H1 (cell line): ENCODE results near the gene SLC24A3. TPM values are rescaled to one million over a fixed set of nuclear protein-coding genes. Genes with fewer than 3 reads are reported as not detected.

ENCODE experiments used
- CTCF ChIA-PET: fragments of 300-600 bp; sonication (Branson Sonifier 250); formaldehyde crosslinking; loops from one replicate; lab custom pipeline; 2021; ENCODE audit not compliant: partially characterized antibody; lab: Charles Lee
- POLR2A ChIA-PET: fragments of 300-600 bp; sonication (Branson Sonifier 250); formaldehyde crosslinking; loops from one replicate; lab custom pipeline; 2021; ENCODE audit warnings: inconsistent platforms; ENCODE audit not compliant: partially characterized antibody; lab: Charles Lee
- DNase-seq, 2 experiments: peaks; one replicate each; pipeline versions ENCODE4 v3.0.0 to v3.0.0-alpha.2; 2010 to 2022; ENCODE audit warnings: low spot score in 2 of 2, low read depth in 1 of 2, mixed read lengths in 1 of 2
- FAIRE-seq: peaks from 2 replicates; lab custom pipeline; 2011; peaks lifted over from hg19 to GRCh38; lab: Jason Lieb, UNC
- H2AFZ ChIP-seq: 2 replicates; pipeline ENCODE4 v1.8.1; 2012; ENCODE audit warnings: low read length, inconsistent platforms
- H2AK5ac ChIP-seq: 2 replicates; pipeline ENCODE4 v1.6.1; 2013; ENCODE audit warnings: low read depth, low read length
- H2BK120ac ChIP-seq: replicated peaks from 2 replicates; pipeline ENCODE3; 2013; ENCODE audit warnings: low read depth, low read length, inconsistent platforms
- H2BK12ac ChIP-seq: 2 replicates; pipeline ENCODE4 v1.6.1; 2013; ENCODE audit warnings: low read depth, low read length
- H2BK15ac ChIP-seq: 2 replicates; pipeline ENCODE4 v1.6.1; 2013; ENCODE audit warnings: low read length
- H2BK20ac ChIP-seq: 2 replicates; pipeline ENCODE4 v1.6.1; 2013; ENCODE audit warnings: low read length
- H2BK5ac ChIP-seq: 2 replicates; pipeline ENCODE4 v1.6.1; 2013; ENCODE audit warnings: low read depth, low read length
- H3K14ac ChIP-seq: 2 replicates; pipeline ENCODE4 v1.6.1; 2013; ENCODE audit warnings: inconsistent platforms; ENCODE audit not compliant: insufficient read length
- H3K18ac ChIP-seq: 2 replicates; pipeline ENCODE4 v1.6.1; 2013; ENCODE audit warnings: low read length; ENCODE audit errors: extremely low read depth
- H3K23ac ChIP-seq: 2 replicates; pipeline ENCODE4 v1.6.1; 2013; ENCODE audit warnings: inconsistent platforms; ENCODE audit not compliant: insufficient read length
- H3K23me2 ChIP-seq: 2 replicates; pipeline ENCODE4 v1.6.1; 2013; ENCODE audit warnings: low read depth, low read length
- H3K27ac ChIP-seq: 2 replicates; pipeline ENCODE4 v1.6.1; 2011; ENCODE audit warnings: low read depth, low read length, inconsistent platforms
- H3K27me3 ChIP-seq, 4 experiments: replicated peaks in 1 of 4; 1 replicate in 1 of 4; 2 replicates in 3 of 4; pipeline versions ENCODE4 v1.6.1 to v1.8.1; 2011 to 2013; ENCODE audit warnings: low read length in 3 of 4, mild to moderate bottlenecking in 3 of 4, inconsistent platforms in 2 of 4, mixed read lengths in 2 of 4, moderate library complexity in 1 of 4; ENCODE audit not compliant: control insufficient read depth in 3 of 4, insufficient read depth in 3 of 4; ENCODE audit errors: extremely low read depth in 1 of 4
- H3K36me3 ChIP-seq, 4 experiments: 2 replicates each; pipeline versions ENCODE4 v1.6.1 to v1.8.1; 2011 to 2013; ENCODE audit warnings: mild to moderate bottlenecking in 4 of 4, low read length in 3 of 4, moderate library complexity in 2 of 4, control low read depth in 1 of 4, inconsistent platforms in 1 of 4; ENCODE audit not compliant: insufficient read depth in 4 of 4, control insufficient read depth in 2 of 4
- H3K4ac ChIP-seq: replicated peaks from 2 replicates; pipeline ENCODE3; 2013; ENCODE audit warnings: low read length, low read depth, mixed read lengths, inconsistent platforms; ENCODE audit not compliant: insufficient read length
- H3K4me1 ChIP-seq, 4 experiments: replicated peaks in 1 of 4; 1 replicate in 1 of 4; 2 replicates in 3 of 4; pipeline versions ENCODE4 v1.6.1 to v1.8.1; 2011 to 2013; ENCODE audit warnings: low read length in 3 of 4, inconsistent platforms in 2 of 4, mixed read lengths in 1 of 4; ENCODE audit not compliant: insufficient read depth in 4 of 4, control insufficient read depth in 3 of 4
- H3K4me2 ChIP-seq, 2 experiments: 2 replicates each; pipeline versions ENCODE4 v1.6.1 to v1.8.1; 2011 to 2013; ENCODE audit warnings: low read depth in 2 of 2, low read length in 2 of 2, control low read depth in 1 of 2, inconsistent platforms in 1 of 2, mild to moderate bottlenecking in 1 of 2; ENCODE audit not compliant: insufficient read depth in 1 of 2
- H3K4me3 ChIP-seq, 4 experiments: fragments of 200-600, 300-600 bp in 1 of 4; sonication (generic), shearing (Covaris generic), sonication (Bioruptor Twin) in 1 of 4; 2 replicates each; pipeline versions ENCODE4 v1.5.1 to v1.8.1; 2011 to 2016; ENCODE audit warnings: low read length in 4 of 4, low read depth in 3 of 4, control low read depth in 2 of 4, inconsistent platforms in 2 of 4, mild to moderate bottlenecking in 2 of 4, mixed read lengths in 1 of 4, moderate library complexity in 1 of 4; ENCODE audit not compliant: insufficient read depth in 2 of 4; ENCODE audit errors: extremely low read depth in 1 of 4
- H3K56ac ChIP-seq: replicated peaks from 2 replicates; pipeline ENCODE3; 2013; ENCODE audit warnings: low read depth, mild to moderate bottlenecking, mixed read lengths, low read length, inconsistent platforms; ENCODE audit not compliant: insufficient read length
- H3K79me1 ChIP-seq: 2 replicates; pipeline ENCODE4 v1.6.1; 2013; ENCODE audit warnings: low read depth, low read length, control low read depth
- H3K79me2 ChIP-seq, 2 experiments: 2 replicates each; pipeline versions ENCODE4 v1.6.1 to v1.8.1; 2012 to 2013; ENCODE audit warnings: low read length in 2 of 2, mild to moderate bottlenecking in 2 of 2, inconsistent platforms in 1 of 2; ENCODE audit not compliant: insufficient read depth in 2 of 2, control insufficient read depth in 1 of 2
- H3K9ac ChIP-seq, 4 experiments: replicated peaks in 1 of 4; 1 replicate in 1 of 4; 2 replicates in 3 of 4; pipeline versions ENCODE4 v1.6.1 to v1.8.1; 2011 to 2013; ENCODE audit warnings: low read depth in 3 of 4, low read length in 3 of 4, control low read depth in 2 of 4, mild to moderate bottlenecking in 2 of 4, moderate library complexity in 2 of 4, inconsistent platforms in 1 of 4; ENCODE audit errors: extremely low read depth in 1 of 4
- H3K9me3 ChIP-seq, 2 experiments: 2 replicates each; pipeline versions ENCODE4 v1.6.1 to v1.8.1; 2012 to 2013; ENCODE audit warnings: mild to moderate bottlenecking in 2 of 2, moderate library complexity in 2 of 2, control low read depth in 1 of 2, inconsistent platforms in 1 of 2, low read depth in 1 of 2, low read length in 1 of 2, mixed read lengths in 1 of 2; ENCODE audit not compliant: insufficient read depth in 2 of 2
- H4K20me1 ChIP-seq, 2 experiments: replicated peaks in 1 of 2; 2 replicates each; pipeline versions ENCODE3 to v1.8.1; 2011 to 2013; ENCODE audit warnings: inconsistent platforms in 2 of 2, low read length in 2 of 2, mild to moderate bottlenecking in 1 of 2; ENCODE audit not compliant: insufficient read depth in 2 of 2, control insufficient read depth in 1 of 2
- H4K5ac ChIP-seq: 2 replicates; pipeline ENCODE4 v1.6.1; 2013; ENCODE audit warnings: low read length, low read depth, mixed read lengths, inconsistent platforms; ENCODE audit not compliant: insufficient read length
- H4K8ac ChIP-seq: 2 replicates; pipeline ENCODE4 v1.8.0; 2013; ENCODE audit warnings: mild to moderate bottlenecking, moderate library complexity, low read length, inconsistent platforms; ENCODE audit not compliant: insufficient read depth; ENCODE audit errors: extremely low read depth
- H4K91ac ChIP-seq: replicated peaks from 2 replicates; pipeline ENCODE3; 2013; ENCODE audit warnings: low read length, mixed read lengths, inconsistent platforms; ENCODE audit not compliant: insufficient read length
- CHD2 ChIP-seq: IDR thresholded peaks from 2 replicates; pipeline ENCODE4 v1.6.1; 2012; ENCODE audit warnings: low read length, improper control_type of control experiment
- GTF2F1 ChIP-seq: IDR thresholded peaks from 2 replicates; pipeline ENCODE4 v1.6.1; 2012; ENCODE audit warnings: low read depth, low read length, improper control_type of control experiment, borderline replicate concordance
- HDAC2 ChIP-seq, 2 experiments: fragments of 300-600 bp in 1 of 2; sonication (generic) in 1 of 2; IDR thresholded peaks; 2 replicates each; pipeline ENCODE4 v1.6.1; 2011 to 2012; ENCODE audit warnings: low read depth in 2 of 2, low read length in 2 of 2, mild to moderate bottlenecking in 2 of 2, moderate library complexity in 2 of 2, borderline replicate concordance in 1 of 2, inconsistent platforms in 1 of 2
- MAX ChIP-seq: IDR thresholded peaks from 2 replicates; pipeline ENCODE4 v1.6.1; 2012; ENCODE audit warnings: inconsistent platforms
- NANOG ChIP-seq: IDR thresholded peaks from 2 replicates; pipeline ENCODE4 v1.6.1; 2011; ENCODE audit warnings: low read length, low read depth, mild to moderate bottlenecking, inconsistent platforms; ENCODE audit not compliant: insufficient read depth, poor library complexity, severe bottlenecking
- SAP30 ChIP-seq: fragments of 300-600 bp; sonication (generic); IDR thresholded peaks from 2 replicates; pipeline ENCODE4 v1.7.1; 2012; ENCODE audit warnings: low read length, moderate library complexity, mild to moderate bottlenecking, inconsistent platforms; ENCODE audit not compliant: insufficient read depth, insufficient replicate concordance
- SIN3A ChIP-seq, 2 experiments: IDR thresholded peaks in 1 of 2; conservative IDR thresholded peaks in 1 of 2; 2 replicates each; pipeline ENCODE4 v1.6.1; 2011 to 2012; ENCODE audit warnings: low read length in 2 of 2, improper control_type of control experiment in 1 of 2, low read depth in 1 of 2, mild to moderate bottlenecking in 1 of 2
- SIRT6 ChIP-seq: IDR thresholded peaks from one replicate; pipeline ENCODE4 v1.7.1; 2012; ENCODE audit warnings: low read length, inconsistent platforms
- TCF12 ChIP-seq: IDR thresholded peaks from 2 replicates; pipeline ENCODE4 v1.6.1; 2011; ENCODE audit warnings: low read depth, mild to moderate bottlenecking, low read length
- USF2 ChIP-seq: IDR thresholded peaks from 2 replicates; pipeline ENCODE4 v1.6.1; 2011; ENCODE audit warnings: low read length, improper control_type of control experiment
- polyA plus RNA-seq, 7 experiments: library from polyadenylated mRNA; depleted of rRNA in 3 of 7; stranded (reverse) in 5 of 7; unstranded in 2 of 7; fragments of >200 nt in 5 of 7; fragments of 200-250 nt in 2 of 7; gene quantifications; 1 replicate in 5 of 7; 2 replicates in 1 of 7; 4 replicates in 1 of 7; pipeline versions ENCODE4 v1.2.1 to v1.2.3, GENCODE V29; 2011 to 2013; ENCODE audit warnings: missing spikeins in 2 of 7, mixed read lengths in 2 of 7
- total RNA-seq: library from RNA; stranded (reverse); fragmentation: NEBNext Ultra II Directional; extraction: Animal tissue kit (Norgen Biotek cat#: 25700); gene quantifications from 2 replicates; pipeline ENCODE4 v1.2.1, GENCODE V29; 2021

SLC24A3 gene
- total and polyA plus RNA-seq, 2 of the 8 experiments (the other 6 are each of a cell fraction or from before 2014, with no cell fraction given): 4.5 to 6.3 TPM

DNA sequence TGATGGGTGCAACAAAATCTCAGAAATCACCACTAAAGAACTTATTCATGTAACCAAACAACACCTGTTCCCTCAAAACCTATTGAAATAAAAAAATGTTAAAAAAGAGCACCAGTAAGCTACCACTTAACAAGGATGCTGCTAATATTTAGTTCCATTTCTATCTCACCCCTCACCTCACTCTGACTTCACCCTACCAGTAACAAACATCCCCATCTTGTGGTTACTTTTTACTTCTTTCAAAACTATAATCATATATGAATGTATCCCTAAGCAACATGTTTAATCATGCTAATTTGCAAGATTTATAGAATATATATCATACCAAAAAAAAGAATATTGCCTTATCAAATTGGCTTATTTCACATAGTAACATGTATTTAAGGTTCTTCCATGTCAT is 27.4 kb upstream of the SLC24A3 start:
- Histone ChIP-seq H4K20me1 (no peaks in the 10 kb centered on the region), H3K9me3 (0 out of 4 replicates have a peak, but pooled peaks cover 0 to 3% of the 10 kb centered on the region in 2 experiments), H4K8ac (no peak overlapping the region), H2AFZ (no peak overlapping the region), H2BK5ac (no peak overlapping the region), H2BK12ac (no peak overlapping the region), H3K4me2 (no peak overlapping the region), H3K36me3 (no peaks in the 10 kb centered on the region), H3K56ac (no peak overlapping the region), H2BK120ac (no peak overlapping the region), H3K27ac (no peak overlapping the region), H3K4me1 (no peaks in the 10 kb centered on the region), H3K23ac (no peak overlapping the region), H2AK5ac (no peak overlapping the region), H3K4ac (no peak overlapping the region), H2BK20ac (no peak overlapping the region), H2BK15ac (no peak overlapping the region), H3K9ac (no peak overlapping the region), H3K79me1 (no peaks in the 10 kb centered on the region), H3K23me2 (no peaks in the 10 kb centered on the region), H3K27me3 (no peaks in the 10 kb centered on the region), H3K4me3 (no peak overlapping the region), H3K18ac (no peak overlapping the region), H4K5ac (no peak overlapping the region), H4K91ac (no peak overlapping the region), H3K14ac (no peak overlapping the region), H3K79me2 (no peaks in the 10 kb centered on the region)
- FAIRE-seq (no peak), DNase-seq (no peak)
- no peak for TF ChIP-seq GTF2F1
- TF ChIP-seq MAX: no peak
- TF ChIP-seq SIN3A (conservative IDR thresholded peaks at IDR 0.05 in 1 of 2, IDR thresholded peaks at IDR 0.05 in 1 of 2; ENCODE audit: low read depth in 1 of 2, low read length in 2 of 2): no peak
- TF ChIP-seq SIRT6: no peak
- TF ChIP-seq TCF12: no peak
- no peak for TF ChIP-seq HDAC2 (IDR thresholded peaks at IDR 0.05; ENCODE audit: borderline replicate concordance in 1 of 2, low read depth in 2 of 2, low read length in 2 of 2)
- no peak for TF ChIP-seq USF2
- TF ChIP-seq NANOG: no peak
- no peak for TF ChIP-seq CHD2
- no peak for TF ChIP-seq SAP30
- CTCF ChIA-PET: interaction anchor here (1.1 kb wide), 1 partner anchor 105 kb away, joined by 3 read pairs; no protein-coding TSS in a partner anchor
- POLR2A ChIA-PET: no interaction called here
